Mesenteric fat pad (tissue), 1 donor: ENCODE data around the gene APOC4. TPM values are rescaled to one million over a fixed set of nuclear protein-coding genes. Genes with fewer than 3 reads are reported as not detected.
"Not testable (repeated sequence)": the region's sequence is repeated elsewhere in the genome, so short reads cannot be mapped to it uniquely, and the experiment has no call there.

Experiments used
- DNase-seq: peaks from one replicate; pipeline ENCODE4 v3.0.0-alpha.2; 2020; ENCODE audit warnings: low spot score
- total RNA-seq: library from RNA; stranded (reverse); fragmentation: NEBNext Ultra II Directional; extraction: Animal tissue kit (Norgen Biotek cat#: 25700); gene quantifications from one replicate; pipeline ENCODE4 v1.2.1, GENCODE V29; 2021
- donor health status: DM: yes; HTN: yes; CAD: no.

Gene APOC4
- total RNA-seq, 1 donor from 2014 or later, result not detected

GRCh38 chr19:44957526-44957925, 15.5 kb downstream of the APOC4 start:
- DNase-seq, result no peak

GRCh38 chr19:44958090-44958489, 16.1 kb downstream of the APOC4 start:
- DNase-seq, result no peak

- no peak for DNase-seq
Observed at GRCh38 chr19:44959691-44960090, 17.7 kb downstream of the APOC4 start.

- no peak for DNase-seq
Observed at GRCh38 chr19:44960906-44961728, 19.1 kb downstream of the APOC4 start.

- DNase-seq, result no peak
Observed at GRCh38 chr19:44961821-44962220, 19.8 kb downstream of the APOC4 start.

GRCh38 chr19:44968118-44968517, 26.1 kb downstream of the APOC4 start:
- DNase-seq, result no peak

GRCh38 chr19:44968670-44969069, 26.6 kb downstream of the APOC4 start:
- DNase-seq, result no peak

GRCh38 chr19:44969437-44969836, 27.4 kb downstream of the APOC4 start:
- no peak for DNase-seq

- not testable (repeated sequence) for DNase-seq
Observed at GRCh38 chr19:44971451-44971850, 29.4 kb downstream of the APOC4 start.

GRCh38 chr19:44972802-44973201, 30.8 kb downstream of the APOC4 start:
- no peak for DNase-seq

- no peak for DNase-seq
Observed at GRCh38 chr19:44973982-44974735, 32.1 kb downstream of the APOC4 start.

- DNase-seq, result no peak
Observed at GRCh38 chr19:44974857-44975256, 32.8 kb downstream of the APOC4 start.

GRCh38 chr19:44975444-44975843, 33.4 kb downstream of the APOC4 start:
- DNase-seq, result no peak

GRCh38 chr19:44984005-44984404, 42.0 kb downstream of the APOC4 start:
- no peak for DNase-seq

- DNase-seq, result no peak
Observed at GRCh38 chr19:44985445-44985844, 43.4 kb downstream of the APOC4 start.

- DNase-seq, result no peak
Observed at GRCh38 chr19:44986389-44986788, 44.4 kb downstream of the APOC4 start.

- no peak for DNase-seq
Observed at GRCh38 chr19:44987148-44987675, 45.2 kb downstream of the APOC4 start.

- DNase-seq, result no peak
Observed at GRCh38 chr19:44988273-44988672, 46.2 kb downstream of the APOC4 start.

- DNase-seq, result no peak
Observed at GRCh38 chr19:44988896-44989556, 47.0 kb downstream of the APOC4 start.

- DNase-seq, result no peak
Observed at GRCh38 chr19:44990459-44990858, 48.4 kb downstream of the APOC4 start.

GRCh38 chr19:44990966-44991365, 48.9 kb downstream of the APOC4 start:
- DNase-seq, result no peak
